Astrocyte of the spinal cord (primary cell): Measurements from ENCODE around the gene PTPRG.

Source experiments
- DNase-seq: peaks from one replicate; pipeline ENCODE4 v3.0.0; 2011; ENCODE audit warnings: low read depth, low spot score
- H3K4me3 ChIP-seq: 2 replicates; pipeline ENCODE4 v1.5.1; 2011; ENCODE audit warnings: low read depth, mild to moderate bottlenecking, low read length, moderate library complexity
- in situ Hi-C: cut with HindIII; loops from 2 replicates; pipeline ENCODE4 v1.10.0; 2017; ENCODE audit warnings: low sequenced_read_pairs
- TF ChIP-seq, protein P1 (sequence below): IDR thresholded peaks from 2 replicates; pipeline ENCODE4 v1.5.1; 2012; ENCODE audit warnings: low read depth, mild to moderate bottlenecking, low read length, inconsistent platforms

The PTPRG gene

DNA sequence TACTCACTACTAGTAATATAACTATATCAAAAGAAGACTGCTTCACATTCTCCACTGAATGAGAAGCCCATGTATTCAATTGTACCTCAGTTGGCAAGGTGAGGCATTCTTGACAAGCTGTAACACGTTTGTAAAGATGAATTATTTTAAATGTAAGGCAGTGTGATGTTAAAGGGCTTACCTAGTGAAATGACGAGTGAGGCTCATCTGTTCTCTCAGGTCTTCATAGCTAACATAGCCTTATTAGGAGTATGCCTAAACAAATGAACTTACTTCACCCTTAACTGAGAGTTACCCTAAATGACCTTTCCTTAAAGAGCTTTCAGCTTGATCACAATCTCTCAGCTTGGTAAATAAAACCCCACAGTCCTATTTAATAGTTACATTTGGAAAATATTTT lies 684.7 kb downstream of the PTPRG start:
- TF ChIP-seq, protein P1, sequence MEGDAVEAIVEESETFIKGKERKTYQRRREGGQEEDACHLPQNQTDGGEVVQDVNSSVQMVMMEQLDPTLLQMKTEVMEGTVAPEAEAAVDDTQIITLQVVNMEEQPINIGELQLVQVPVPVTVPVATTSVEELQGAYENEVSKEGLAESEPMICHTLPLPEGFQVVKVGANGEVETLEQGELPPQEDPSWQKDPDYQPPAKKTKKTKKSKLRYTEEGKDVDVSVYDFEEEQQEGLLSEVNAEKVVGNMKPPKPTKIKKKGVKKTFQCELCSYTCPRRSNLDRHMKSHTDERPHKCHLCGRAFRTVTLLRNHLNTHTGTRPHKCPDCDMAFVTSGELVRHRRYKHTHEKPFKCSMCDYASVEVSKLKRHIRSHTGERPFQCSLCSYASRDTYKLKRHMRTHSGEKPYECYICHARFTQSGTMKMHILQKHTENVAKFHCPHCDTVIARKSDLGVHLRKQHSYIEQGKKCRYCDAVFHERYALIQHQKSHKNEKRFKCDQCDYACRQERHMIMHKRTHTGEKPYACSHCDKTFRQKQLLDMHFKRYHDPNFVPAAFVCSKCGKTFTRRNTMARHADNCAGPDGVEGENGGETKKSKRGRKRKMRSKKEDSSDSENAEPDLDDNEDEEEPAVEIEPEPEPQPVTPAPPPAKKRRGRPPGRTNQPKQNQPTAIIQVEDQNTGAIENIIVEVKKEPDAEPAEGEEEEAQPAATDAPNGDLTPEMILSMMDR: no peak
- no peak overlapping the region for H3K4me3 ChIP-seq
- no peak for DNase-seq
- in situ Hi-C loops: no loop called here

DNA sequence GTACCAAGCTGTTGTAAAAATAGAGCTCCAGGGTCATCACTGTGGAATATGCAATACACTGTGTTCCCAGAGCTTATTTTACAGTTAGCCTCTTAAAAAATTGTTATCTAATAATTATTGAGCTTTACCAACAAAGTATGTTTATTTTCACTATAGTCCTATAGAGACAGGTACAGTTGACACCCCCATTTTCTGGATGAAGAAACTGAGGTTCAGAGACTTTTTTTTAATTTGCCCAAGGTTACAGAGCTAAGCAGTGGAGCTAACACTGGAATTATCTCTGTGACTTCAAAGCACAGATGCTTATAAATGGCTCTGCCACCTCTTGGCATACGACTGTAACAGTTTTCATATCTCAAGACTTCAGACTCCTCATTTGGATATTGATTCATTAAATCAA lies 685.6 kb downstream of the PTPRG start:
- in situ Hi-C loops: no loop called here
- TF ChIP-seq, protein P1: no peak
- no peak overlapping the region for H3K4me3 ChIP-seq
- no peak for DNase-seq

DNA sequence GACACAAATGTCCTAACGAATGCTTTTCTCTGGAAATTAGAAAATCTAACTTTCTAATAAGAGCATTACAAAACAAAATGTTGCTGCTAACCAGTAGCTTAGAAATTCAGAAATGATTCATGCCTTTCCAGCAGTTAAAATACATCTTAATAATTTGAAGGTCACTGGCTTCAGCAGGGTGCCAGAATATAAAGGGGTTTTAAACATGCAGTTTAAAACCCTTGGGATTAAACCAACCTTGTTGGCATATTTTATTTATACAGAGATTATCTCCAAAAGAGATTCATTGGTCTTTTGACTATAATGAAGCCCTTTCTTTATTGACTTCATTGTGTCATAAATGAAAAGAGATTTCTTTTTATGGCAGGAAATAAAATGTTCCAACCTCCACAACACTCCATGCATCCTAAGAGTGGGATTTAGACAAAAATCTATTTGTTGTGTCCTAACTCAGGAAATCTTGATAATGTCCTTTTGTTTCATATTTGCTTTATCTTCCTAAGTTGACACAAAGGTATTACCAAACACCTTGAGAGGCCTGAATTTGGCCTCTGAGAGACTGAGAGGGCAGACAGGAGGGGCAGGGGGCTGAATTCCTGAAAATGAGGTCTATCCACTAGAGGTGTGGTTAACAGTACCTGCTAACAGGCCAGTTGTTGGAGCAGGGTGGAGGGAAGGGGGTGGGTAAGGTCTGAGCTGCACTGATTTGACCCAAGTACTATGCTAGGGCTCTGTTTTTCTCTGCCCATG lies 687.5 kb downstream of the PTPRG start:
- in situ Hi-C loops: no loop called here
- no peak for DNase-seq
- TF ChIP-seq, protein P1: no peak
- H3K4me3 ChIP-seq: no peak overlapping the region

DNA sequence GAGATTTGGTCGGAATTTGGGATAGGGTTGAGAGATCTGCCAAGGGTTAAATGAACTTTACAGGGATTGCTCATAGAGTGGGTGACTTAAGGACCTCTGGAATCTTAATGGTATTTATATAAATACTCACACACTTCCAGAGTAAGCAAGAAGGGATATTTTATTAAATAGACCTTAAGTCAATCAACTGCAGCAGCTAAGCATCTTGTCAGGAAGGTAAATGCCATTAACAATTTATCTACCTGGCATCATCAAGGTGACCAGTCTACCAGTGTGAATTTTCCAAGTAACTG lies 688.1 kb downstream of the PTPRG start:
- H3K4me3 ChIP-seq: no peak overlapping the region
- in situ Hi-C loops: no loop called here
- no peak for DNase-seq
- TF ChIP-seq, protein P1: no peak

DNA sequence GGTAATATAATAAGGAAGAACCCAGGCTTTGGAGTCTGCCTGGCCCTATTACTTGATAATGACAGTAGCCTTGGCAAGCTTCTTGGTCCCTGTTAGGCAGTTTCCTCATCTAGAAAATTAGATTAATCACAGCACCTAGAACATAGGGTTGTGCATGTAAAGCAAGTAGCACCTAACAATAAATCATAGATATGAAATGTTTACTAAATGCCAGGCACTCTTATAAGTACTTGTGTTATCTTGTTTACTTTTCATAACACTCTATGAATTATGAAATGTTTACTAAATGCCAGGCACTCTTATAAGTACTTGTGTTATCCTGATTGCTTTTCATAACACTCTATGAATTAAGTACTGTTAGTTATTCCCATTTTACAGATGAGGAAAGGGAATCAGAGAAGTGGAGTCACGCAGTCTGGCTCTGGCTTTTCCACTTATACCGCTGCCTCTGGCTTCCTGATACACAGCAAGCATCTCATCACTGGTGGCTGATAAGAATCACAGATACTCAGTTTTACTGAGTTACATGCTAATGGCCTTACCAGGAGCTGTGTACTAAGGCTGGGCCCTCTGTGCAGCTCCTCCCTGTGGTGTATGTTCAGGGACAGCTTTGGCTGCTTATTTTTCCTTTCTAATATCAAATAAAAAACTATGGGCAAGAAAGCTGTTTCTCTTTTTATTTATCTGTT lies 688.6 kb downstream of the PTPRG start:
- in situ Hi-C loops: no loop called here
- DNase-seq: no peak
- TF ChIP-seq, protein P1: no peak
- H3K4me3 ChIP-seq: no peak overlapping the region

DNA sequence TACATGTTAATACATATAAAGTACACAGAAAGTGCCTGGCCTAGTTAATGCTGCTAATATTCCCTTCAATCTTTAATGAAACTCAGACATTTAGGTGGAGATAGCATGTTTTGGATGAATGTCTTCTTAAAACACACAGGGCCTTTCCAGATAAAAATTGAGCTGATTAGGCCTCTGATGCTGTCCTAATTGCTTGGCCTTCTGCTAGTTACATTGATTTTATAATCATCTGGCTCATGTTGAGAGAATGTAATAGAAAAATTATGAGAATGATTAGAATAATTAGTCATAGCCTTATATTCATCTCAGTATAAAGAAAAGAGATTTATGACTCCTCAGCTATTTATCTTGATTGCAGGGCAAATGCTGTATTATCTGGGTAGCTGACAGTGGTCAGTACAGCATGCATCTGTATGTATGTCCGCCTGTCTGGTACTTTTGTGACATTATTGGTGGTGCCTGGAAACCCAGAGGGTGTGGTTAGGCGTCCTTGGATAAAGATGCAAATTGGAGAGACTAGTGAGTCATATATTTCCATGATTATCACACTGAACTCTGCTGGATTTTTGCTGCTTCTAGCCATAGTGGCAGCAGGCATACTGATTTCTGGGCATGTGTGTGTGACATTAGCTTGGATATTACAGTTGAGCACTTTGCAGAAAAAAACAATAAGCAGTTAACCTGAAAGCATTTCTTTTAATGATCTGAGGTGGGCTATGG lies 691.2 kb downstream of the PTPRG start:
- DNase-seq: peak; percentile 7

More for the DNA sequence above, 691.2 kb downstream of the PTPRG start:
- no peak overlapping the region for H3K4me3 ChIP-seq
- in situ Hi-C loops: no loop called here
- TF ChIP-seq, protein P1: no peak
